PFSK-1 (cell line): Measurements from ENCODE around the gene USP46.

ENCODE experiments used
- FOXP2 ChIP-seq: optimal IDR thresholded peaks from 2 replicates; pipeline ENCODE3; 2011; ENCODE audit warnings: borderline replicate concordance, control low read depth, inconsistent platforms; ENCODE audit not compliant: insufficient read depth; ENCODE audit errors: extremely low read length, extremely low read depth
- POLR2AphosphoS5 ChIP-seq: IDR thresholded peaks from 2 replicates; pipeline ENCODE4 v1.6.1; 2012; ENCODE audit warnings: low read depth, mild to moderate bottlenecking, control low read depth, low read length, moderate library complexity
- SIN3A ChIP-seq: IDR thresholded peaks from 2 replicates; pipeline ENCODE4 v1.6.1; 2012; ENCODE audit warnings: mild to moderate bottlenecking, low read length, moderate library complexity, borderline replicate concordance; ENCODE audit not compliant: insufficient read depth
- TAF1 ChIP-seq: IDR thresholded peaks from 2 replicates; pipeline ENCODE4 v1.6.1; 2012; ENCODE audit warnings: low read length, control low read depth, borderline replicate concordance; ENCODE audit not compliant: insufficient read depth
- TF ChIP-seq, protein P1 (sequence below), 2 experiments: IDR thresholded peaks; 2 replicates each; pipeline versions ENCODE4 v1.6.1 to v1.8.0; 2011 to 2012; ENCODE audit warnings: low read depth in 2 of 2, low read length in 2 of 2, control low read depth in 1 of 2, inconsistent platforms in 1 of 2, mild to moderate bottlenecking in 1 of 2, moderate library complexity in 1 of 2; ENCODE audit not compliant: insufficient read depth in 1 of 2

Gene USP46

DNA sequence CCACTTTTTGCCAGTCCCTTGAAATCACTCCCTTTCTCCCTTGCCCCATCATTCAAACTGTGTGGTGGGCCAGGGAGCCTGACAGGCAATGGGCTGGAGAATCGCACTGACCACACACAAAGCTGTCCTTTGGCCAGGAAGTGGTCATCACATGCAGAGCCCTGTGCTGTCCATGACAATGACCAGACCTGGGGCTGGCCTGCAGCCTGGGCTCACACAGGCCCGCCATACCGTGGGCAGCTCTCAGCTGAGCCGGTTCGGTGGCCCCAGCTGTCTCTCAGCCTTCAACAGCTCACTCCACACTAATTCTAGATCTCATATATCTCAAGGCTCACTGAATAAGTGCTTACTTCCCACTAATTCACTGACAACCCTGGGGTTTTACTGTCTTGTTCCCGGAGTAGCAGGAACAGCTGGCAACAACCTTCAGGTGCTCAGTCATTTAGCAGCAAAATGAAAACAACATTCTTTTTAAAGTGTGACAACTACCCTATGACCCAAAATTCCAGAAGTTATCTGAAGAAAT, 48.0 kb downstream of the USP46 start:
- no peak for TF ChIP-seq SIN3A
- TF ChIP-seq FOXP2, result no peak
- TF ChIP-seq, protein P1, sequence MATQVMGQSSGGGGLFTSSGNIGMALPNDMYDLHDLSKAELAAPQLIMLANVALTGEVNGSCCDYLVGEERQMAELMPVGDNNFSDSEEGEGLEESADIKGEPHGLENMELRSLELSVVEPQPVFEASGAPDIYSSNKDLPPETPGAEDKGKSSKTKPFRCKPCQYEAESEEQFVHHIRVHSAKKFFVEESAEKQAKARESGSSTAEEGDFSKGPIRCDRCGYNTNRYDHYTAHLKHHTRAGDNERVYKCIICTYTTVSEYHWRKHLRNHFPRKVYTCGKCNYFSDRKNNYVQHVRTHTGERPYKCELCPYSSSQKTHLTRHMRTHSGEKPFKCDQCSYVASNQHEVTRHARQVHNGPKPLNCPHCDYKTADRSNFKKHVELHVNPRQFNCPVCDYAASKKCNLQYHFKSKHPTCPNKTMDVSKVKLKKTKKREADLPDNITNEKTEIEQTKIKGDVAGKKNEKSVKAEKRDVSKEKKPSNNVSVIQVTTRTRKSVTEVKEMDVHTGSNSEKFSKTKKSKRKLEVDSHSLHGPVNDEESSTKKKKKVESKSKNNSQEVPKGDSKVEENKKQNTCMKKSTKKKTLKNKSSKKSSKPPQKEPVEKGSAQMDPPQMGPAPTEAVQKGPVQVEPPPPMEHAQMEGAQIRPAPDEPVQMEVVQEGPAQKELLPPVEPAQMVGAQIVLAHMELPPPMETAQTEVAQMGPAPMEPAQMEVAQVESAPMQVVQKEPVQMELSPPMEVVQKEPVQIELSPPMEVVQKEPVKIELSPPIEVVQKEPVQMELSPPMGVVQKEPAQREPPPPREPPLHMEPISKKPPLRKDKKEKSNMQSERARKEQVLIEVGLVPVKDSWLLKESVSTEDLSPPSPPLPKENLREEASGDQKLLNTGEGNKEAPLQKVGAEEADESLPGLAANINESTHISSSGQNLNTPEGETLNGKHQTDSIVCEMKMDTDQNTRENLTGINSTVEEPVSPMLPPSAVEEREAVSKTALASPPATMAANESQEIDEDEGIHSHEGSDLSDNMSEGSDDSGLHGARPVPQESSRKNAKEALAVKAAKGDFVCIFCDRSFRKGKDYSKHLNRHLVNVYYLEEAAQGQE (IDR thresholded peaks at IDR 0.05; ENCODE audit: insufficient read depth in 1 of 2, low read depth in 2 of 2, low read length in 2 of 2), result no peak
- no peak for TF ChIP-seq POLR2AphosphoS5
- TF ChIP-seq TAF1, result no peak

- TF ChIP-seq, protein P1 (IDR thresholded peaks at IDR 0.05; ENCODE audit: insufficient read depth in 1 of 2, low read depth in 2 of 2, low read length in 2 of 2), result no peak
Measured at GRCh38 chr4:52606726-52607125, 52.4 kb downstream of the USP46 start.

GRCh38 chr4:52606040-52606439, 53.1 kb downstream of the USP46 start:
- TF ChIP-seq TAF1 (no peak), POLR2AphosphoS5 (no peak), FOXP2 (no peak), SIN3A (no peak)
- TF ChIP-seq, protein P1 (IDR thresholded peaks at IDR 0.05; ENCODE audit: insufficient read depth in 1 of 2, low read depth in 2 of 2, low read length in 2 of 2), result no peak

- TF ChIP-seq SIN3A (no peak), FOXP2 (no peak), TAF1 (no peak), POLR2AphosphoS5 (no peak)
- TF ChIP-seq, protein P1 (IDR thresholded peaks at IDR 0.05; ENCODE audit: insufficient read depth in 1 of 2, low read depth in 2 of 2, low read length in 2 of 2), result no peak
Measured at GRCh38 chr4:52604215-52604614, 54.9 kb downstream of the USP46 start.

DNA sequence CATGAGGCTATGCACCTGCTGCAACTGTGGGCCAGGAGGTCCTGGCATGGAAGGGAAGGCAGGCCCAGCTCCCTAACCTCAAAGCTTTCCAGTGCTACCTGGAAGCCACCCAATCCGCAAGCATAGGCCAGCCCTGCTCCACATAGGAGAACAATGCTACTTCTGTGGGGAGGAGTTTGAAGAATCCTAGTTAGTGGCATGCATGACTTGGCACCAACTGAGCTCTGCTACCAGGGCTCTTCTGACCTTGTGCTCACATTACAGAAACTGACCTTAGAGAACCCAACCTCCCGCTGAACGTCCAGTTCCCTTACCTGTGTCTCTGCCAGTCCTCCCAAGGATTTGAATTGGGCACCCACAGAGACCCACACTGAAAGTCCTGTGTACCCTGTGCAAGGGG, 58.8 kb downstream of the USP46 start:
- TF ChIP-seq SIN3A (no peak), TAF1 (no peak), POLR2AphosphoS5 (no peak), FOXP2 (no peak)
- TF ChIP-seq, protein P1 (IDR thresholded peaks at IDR 0.05; ENCODE audit: insufficient read depth in 1 of 2, low read depth in 2 of 2, low read length in 2 of 2), result no peak
